ENCODE measurements around the gene PDGFA.

- no peak for TF ChIP-seq CTCF (conservative IDR thresholded peaks at IDR 0.05)
- TF ChIP-seq EZH2 (IDR thresholded peaks at IDR 0.05; ENCODE audit: low read depth) = no peak
Measured at GRCh38 chr7:479115-479947, 40.3 kb downstream of the PDGFA start.
